ENCODE results near the gene DHX9. TPM values are rescaled to one million over a fixed set of nuclear protein-coding genes. Genes with fewer than 3 reads are reported as not detected.

The DHX9 gene
- polyA plus RNA-seq, 1 experiment = 111 TPM

DNA sequence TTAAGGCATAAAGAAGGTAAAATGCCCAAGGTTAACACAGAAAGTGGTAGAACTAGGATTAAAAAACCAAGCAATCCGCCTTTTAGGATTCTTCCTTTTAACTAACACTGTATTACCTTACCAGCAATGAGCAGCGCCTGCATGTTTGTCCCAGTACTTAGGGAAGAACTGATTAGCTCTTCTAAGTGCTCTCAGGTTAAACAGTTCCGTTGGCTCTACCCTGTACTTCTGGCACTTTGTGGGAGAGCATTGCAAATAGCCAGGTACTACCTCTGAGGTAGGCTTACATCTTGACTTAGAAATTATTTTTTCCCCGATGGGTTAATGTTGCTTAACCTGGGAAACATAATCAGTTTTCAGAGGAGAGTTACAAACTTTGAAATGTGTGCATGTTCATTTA is 21.5 kb downstream of the DHX9 start:
- H3K27me3 ChIP-seq (ENCODE audit: control insufficient read depth, insufficient read depth, low read length) = no peaks in the 10 kb centered on the region
- TF ChIP-seq, protein P1, sequence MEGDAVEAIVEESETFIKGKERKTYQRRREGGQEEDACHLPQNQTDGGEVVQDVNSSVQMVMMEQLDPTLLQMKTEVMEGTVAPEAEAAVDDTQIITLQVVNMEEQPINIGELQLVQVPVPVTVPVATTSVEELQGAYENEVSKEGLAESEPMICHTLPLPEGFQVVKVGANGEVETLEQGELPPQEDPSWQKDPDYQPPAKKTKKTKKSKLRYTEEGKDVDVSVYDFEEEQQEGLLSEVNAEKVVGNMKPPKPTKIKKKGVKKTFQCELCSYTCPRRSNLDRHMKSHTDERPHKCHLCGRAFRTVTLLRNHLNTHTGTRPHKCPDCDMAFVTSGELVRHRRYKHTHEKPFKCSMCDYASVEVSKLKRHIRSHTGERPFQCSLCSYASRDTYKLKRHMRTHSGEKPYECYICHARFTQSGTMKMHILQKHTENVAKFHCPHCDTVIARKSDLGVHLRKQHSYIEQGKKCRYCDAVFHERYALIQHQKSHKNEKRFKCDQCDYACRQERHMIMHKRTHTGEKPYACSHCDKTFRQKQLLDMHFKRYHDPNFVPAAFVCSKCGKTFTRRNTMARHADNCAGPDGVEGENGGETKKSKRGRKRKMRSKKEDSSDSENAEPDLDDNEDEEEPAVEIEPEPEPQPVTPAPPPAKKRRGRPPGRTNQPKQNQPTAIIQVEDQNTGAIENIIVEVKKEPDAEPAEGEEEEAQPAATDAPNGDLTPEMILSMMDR (IDR thresholded peaks at IDR 0.05; ENCODE audit: insufficient read depth, low read depth, low read length) = no peak
- no peak for DNase-seq (ENCODE audit: low read depth)
- CTCF ChIA-PET = interaction anchor here (1.0 kb wide), 1 partner anchor 29 kb away, joined by 3 read pairs; no protein-coding TSS in a partner anchor
- H3K4me3 ChIP-seq (ENCODE audit: low read depth, low read length) = no peak overlapping the region
- peaks cover 22% of the 10 kb centered on the region for H3K36me3 ChIP-seq (ENCODE audit: control insufficient read depth, insufficient read depth, low read length)
- POLR2A ChIA-PET = no interaction called here

DNA sequence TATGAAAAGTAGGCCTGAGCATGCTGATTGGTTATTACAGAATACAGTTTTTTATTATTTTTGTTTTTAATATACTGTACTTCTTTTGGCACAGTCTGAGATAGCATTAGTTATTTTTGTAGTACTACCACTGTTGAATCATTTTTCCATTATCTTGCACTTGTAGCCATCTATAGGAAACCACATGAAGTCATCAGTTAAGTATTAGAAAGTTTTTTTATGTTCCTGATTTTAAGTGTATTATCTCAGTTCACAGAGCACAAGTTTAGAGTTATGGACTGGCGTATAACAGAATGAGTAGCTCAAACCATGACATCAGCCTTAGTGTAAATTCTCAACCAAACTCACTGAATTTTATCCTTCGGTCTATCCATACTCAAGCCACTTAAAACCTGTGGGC is 22.8 kb downstream of the DHX9 start:
- CTCF ChIA-PET = no interaction called here
- TF ChIP-seq, protein P1 (IDR thresholded peaks at IDR 0.05; ENCODE audit: insufficient read depth, low read depth, low read length) = no peak
- Histone ChIP-seq H3K4me3 (ENCODE audit: low read depth, low read length) (no peak overlapping the region), H3K27me3 (ENCODE audit: control insufficient read depth, insufficient read depth, low read length) (no peaks in the 10 kb centered on the region), H3K36me3 (ENCODE audit: control insufficient read depth, insufficient read depth, low read length) (peaks cover 26% of the 10 kb centered on the region)
- POLR2A ChIA-PET = no interaction called here
- no peak for DNase-seq (ENCODE audit: low read depth)

DNA sequence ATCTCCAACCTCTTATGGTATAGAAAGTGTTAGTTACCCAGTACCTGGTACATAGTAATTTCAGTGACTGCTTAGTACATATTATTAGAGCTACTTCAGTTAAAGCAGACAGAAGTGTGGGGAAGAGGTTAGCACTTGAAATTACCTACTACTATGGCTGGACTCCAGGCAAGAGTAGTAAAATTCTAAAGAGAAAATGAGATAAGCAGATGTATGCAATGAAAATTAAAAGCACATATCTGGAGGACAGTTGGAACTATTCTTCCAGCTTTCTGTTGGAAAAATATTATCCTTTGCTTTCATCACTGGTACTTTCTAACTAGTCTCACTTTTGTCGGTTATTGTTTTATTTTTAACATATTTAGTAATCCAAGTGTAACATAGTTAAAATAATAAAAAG is 23.7 kb downstream of the DHX9 start:
- no peak overlapping the region for H3K4me3 ChIP-seq (ENCODE audit: low read depth, low read length)
- TF ChIP-seq, protein P1 (IDR thresholded peaks at IDR 0.05; ENCODE audit: insufficient read depth, low read depth, low read length) = no peak
- H3K27me3 ChIP-seq (ENCODE audit: control insufficient read depth, insufficient read depth, low read length) = no peaks in the 10 kb centered on the region
- ChIA-PET CTCF (no interaction called here), POLR2A (no interaction called here)
- no peak for DNase-seq (ENCODE audit: low read depth)
- H3K36me3 ChIP-seq (ENCODE audit: control insufficient read depth, insufficient read depth, low read length) = peaks cover 28% of the 10 kb centered on the region

DNA sequence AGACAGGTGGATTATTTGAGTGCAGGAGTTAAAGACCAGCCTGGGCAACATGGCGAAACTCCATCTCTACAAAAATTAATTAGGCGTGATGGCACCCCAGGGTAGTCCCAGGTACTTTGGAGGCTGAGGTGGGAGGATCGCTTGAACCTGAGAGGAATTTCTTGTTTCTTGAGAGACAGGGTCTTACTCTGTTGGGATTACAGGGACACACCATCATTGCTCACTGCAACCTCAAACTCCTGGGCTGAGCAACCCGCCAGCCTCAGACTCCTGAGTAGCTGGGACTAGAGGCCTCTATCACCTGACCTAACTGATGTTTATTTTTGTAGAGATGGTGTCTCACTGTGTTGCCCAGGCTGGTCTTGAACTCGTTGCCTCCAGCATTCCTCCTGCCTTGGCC is 24.8 kb downstream of the DHX9 start:
- Histone ChIP-seq H3K36me3 (ENCODE audit: control insufficient read depth, insufficient read depth, low read length) (peaks cover 22% of the 10 kb centered on the region), H3K27me3 (ENCODE audit: control insufficient read depth, insufficient read depth, low read length) (no peaks in the 10 kb centered on the region), H3K4me3 (ENCODE audit: low read depth, low read length) (no peak overlapping the region)
- TF ChIP-seq, protein P1 (IDR thresholded peaks at IDR 0.05; ENCODE audit: insufficient read depth, low read depth, low read length) = no peak
- CTCF ChIA-PET = no interaction called here
- POLR2A ChIA-PET = no interaction called here
- DNase-seq (ENCODE audit: low read depth) = no peak

DNA sequence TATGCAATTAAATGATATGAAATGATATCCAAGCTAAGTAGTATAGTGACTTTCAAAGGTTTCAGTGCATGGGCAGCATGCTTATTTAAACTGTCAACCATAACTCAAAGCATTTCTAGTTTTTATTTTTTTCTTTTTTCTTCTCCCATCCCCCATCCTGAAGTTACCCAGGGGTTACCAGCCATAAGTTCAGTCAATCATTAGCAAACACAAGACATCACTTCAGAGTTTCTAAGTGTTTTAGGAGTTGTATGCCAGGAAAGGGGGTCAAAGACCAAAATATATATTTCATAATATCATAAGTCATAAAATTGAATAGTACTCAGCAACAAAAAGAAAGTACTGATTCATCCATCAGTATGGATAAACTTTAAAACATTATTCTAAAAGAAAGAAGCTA is 28.7 kb downstream of the DHX9 start:
- POLR2A ChIA-PET = no interaction called here
- TF ChIP-seq, protein P1 (IDR thresholded peaks at IDR 0.05; ENCODE audit: insufficient read depth, low read depth, low read length) = no peak
- H3K27me3 ChIP-seq (ENCODE audit: control insufficient read depth, insufficient read depth, low read length) = no peaks in the 10 kb centered on the region
- H3K36me3 ChIP-seq (ENCODE audit: control insufficient read depth, insufficient read depth, low read length) = peaks cover 21% of the 10 kb centered on the region
- no peak overlapping the region for H3K4me3 ChIP-seq (ENCODE audit: low read depth, low read length)
- no peak for DNase-seq (ENCODE audit: low read depth)
- CTCF ChIA-PET = no interaction called here
